ENCODE measurements around the gene ZACN.

Gene ZACN

DNA sequence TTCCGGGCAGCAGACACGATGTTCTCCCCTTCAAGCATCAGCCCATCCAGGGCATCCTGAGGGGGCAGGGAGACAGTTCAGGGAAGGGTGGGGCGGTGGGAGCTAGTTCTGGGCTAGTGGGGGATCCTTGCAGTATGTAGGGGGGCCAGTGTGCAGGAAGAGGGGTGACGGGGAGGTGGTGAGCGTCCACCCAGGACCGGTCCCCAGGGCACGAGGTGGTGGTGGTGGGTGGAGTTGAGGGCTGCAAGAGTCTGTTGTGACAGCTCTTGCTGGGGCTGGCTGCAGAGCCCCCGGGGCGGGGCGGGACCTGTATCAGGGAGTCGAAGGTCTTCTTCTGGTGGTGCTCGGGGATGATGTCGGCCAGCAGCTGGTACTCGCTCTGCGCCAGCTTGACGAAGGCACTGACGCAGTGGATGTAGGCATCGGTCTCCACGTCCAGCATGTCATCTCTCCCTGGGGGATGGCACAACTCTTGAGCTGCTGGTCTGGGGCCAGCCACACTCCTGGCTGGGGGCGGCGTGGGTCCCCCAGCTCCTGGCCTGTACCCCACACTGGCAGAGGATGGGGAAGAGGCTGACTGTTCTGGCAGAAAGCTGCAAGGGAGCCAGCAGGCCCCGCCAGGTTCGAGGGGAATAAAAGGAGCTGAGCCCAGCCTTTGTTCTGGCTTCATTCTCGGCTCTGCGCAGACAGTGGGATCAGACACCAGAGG, 10.0 kb downstream of the ZACN start:
- H3K27me3 ChIP-seq (ENCODE audit: low read length): no peaks in the 10 kb centered on the region
- H2AFZ ChIP-seq (ENCODE audit: low read depth, low read length, severe bottlenecking): no peak overlapping the region
- no peaks in the 10 kb centered on the region for H3K79me2 ChIP-seq (ENCODE audit: insufficient read depth, low read length)
- H3K9me2 ChIP-seq (replicated peaks; ENCODE audit: insufficient read depth, low read length): no peaks in the 10 kb centered on the region
- no peaks in the 10 kb centered on the region for H4K20me1 ChIP-seq (ENCODE audit: low read depth, low read length)
- H3K9me3 ChIP-seq (ENCODE audit: insufficient read depth, low read length): no peaks in the 10 kb centered on the region
- no peak overlapping the region for H3K9ac ChIP-seq (ENCODE audit: low read length)
- H3K36me3 ChIP-seq (ENCODE audit: low read length): no peaks in the 10 kb centered on the region
- H3K27ac ChIP-seq (ENCODE audit: low read depth, low read length): no peak overlapping the region
- TF ChIP-seq EZH2phosphoT487 (conservative IDR thresholded peaks at IDR 0.05; ENCODE audit: low read length): no peak
- TF ChIP-seq, protein P1, sequence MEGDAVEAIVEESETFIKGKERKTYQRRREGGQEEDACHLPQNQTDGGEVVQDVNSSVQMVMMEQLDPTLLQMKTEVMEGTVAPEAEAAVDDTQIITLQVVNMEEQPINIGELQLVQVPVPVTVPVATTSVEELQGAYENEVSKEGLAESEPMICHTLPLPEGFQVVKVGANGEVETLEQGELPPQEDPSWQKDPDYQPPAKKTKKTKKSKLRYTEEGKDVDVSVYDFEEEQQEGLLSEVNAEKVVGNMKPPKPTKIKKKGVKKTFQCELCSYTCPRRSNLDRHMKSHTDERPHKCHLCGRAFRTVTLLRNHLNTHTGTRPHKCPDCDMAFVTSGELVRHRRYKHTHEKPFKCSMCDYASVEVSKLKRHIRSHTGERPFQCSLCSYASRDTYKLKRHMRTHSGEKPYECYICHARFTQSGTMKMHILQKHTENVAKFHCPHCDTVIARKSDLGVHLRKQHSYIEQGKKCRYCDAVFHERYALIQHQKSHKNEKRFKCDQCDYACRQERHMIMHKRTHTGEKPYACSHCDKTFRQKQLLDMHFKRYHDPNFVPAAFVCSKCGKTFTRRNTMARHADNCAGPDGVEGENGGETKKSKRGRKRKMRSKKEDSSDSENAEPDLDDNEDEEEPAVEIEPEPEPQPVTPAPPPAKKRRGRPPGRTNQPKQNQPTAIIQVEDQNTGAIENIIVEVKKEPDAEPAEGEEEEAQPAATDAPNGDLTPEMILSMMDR (IDR thresholded peaks at IDR 0.05; ENCODE audit: insufficient read depth, low read length, poor library complexity, severe bottlenecking): no peak
- no peak overlapping the region for H3K4me2 ChIP-seq (ENCODE audit: low read depth, low read length, poor library complexity, severe bottlenecking)
- no peak overlapping the region for H3K4me3 ChIP-seq (ENCODE audit: insufficient read depth, low read length, poor library complexity, severe bottlenecking)
- H3F3A ChIP-seq (ENCODE audit: insufficient read depth): no peaks in the 10 kb centered on the region

DNA sequence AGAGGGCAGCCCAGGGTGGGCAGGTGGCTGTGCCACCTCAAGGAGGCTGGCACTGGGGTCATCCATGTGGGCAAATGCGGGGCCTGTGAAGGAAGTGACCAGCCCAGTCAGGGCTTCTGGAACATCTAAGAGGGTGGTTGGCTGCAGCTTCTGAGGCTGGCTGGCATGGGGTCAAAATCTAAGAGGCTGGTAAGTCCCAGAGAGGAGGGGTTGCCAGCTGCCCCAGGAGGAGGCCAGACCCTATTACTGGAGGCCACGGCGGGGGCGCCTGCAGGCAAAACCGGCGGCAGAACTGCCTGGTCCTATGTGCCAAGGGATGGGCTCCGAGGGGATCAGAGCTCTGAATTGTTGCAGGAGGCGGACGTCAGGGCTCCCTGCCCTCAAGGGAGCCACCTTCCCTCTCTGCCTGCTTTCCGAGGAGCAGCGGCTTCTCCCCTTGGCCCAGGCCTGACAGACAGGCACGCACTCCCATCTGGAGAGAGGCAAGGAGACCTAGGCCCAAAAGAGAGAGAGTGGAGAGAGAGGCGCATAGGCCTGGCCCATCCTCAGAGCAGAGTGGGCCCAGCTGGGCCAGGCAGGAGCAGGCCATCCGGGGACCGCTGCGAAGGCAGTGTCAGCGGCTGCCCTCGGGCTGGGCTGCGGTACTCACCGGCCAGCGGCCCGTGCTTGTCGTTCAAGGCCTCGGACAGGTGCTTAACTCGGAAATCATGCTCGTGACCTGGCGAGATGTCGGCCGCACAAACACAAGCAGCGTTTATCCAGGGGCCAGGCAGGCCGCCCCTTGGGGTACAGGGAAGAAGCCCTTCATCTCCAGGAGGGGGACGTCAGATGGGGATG, 10.9 kb downstream of the ZACN start:
- Histone ChIP-seq H2AFZ (ENCODE audit: low read depth, low read length, severe bottlenecking) (no peak overlapping the region), H3K36me3 (ENCODE audit: low read length) (no peaks in the 10 kb centered on the region), H3K9me3 (ENCODE audit: insufficient read depth, low read length) (no peaks in the 10 kb centered on the region)

GRCh38 chr17:76090517-76091129, 11.6 kb downstream of the ZACN start:
- Histone ChIP-seq H3K4me3 (ENCODE audit: insufficient read depth, low read length, poor library complexity, severe bottlenecking) (no peak overlapping the region), H3K79me2 (ENCODE audit: insufficient read depth, low read length) (no peaks in the 10 kb centered on the region), H3F3A (ENCODE audit: insufficient read depth) (no peaks in the 10 kb centered on the region), H3K27ac (ENCODE audit: low read depth, low read length) (no peak overlapping the region), H3K9ac (ENCODE audit: low read length) (no peak overlapping the region), H3K4me2 (ENCODE audit: low read depth, low read length, poor library complexity, severe bottlenecking) (no peak overlapping the region), H3K9me3 (ENCODE audit: insufficient read depth, low read length) (no peaks in the 10 kb centered on the region), H3K9me2 (replicated peaks; ENCODE audit: insufficient read depth, low read length) (no peaks in the 10 kb centered on the region), H2AFZ (ENCODE audit: low read depth, low read length, severe bottlenecking) (no peak overlapping the region), H3K27me3 (ENCODE audit: low read length) (no peaks in the 10 kb centered on the region), H4K20me1 (ENCODE audit: low read depth, low read length) (no peaks in the 10 kb centered on the region), H3K36me3 (ENCODE audit: low read length) (no peaks in the 10 kb centered on the region)
- TF ChIP-seq, protein P1 (IDR thresholded peaks at IDR 0.05; ENCODE audit: insufficient read depth, low read length, poor library complexity, severe bottlenecking): no peak

More for the DNA sequence above, 10.9 kb downstream of the ZACN start:
- Histone ChIP-seq H4K20me1 (ENCODE audit: low read depth, low read length) (no peaks in the 10 kb centered on the region), H3K9ac (ENCODE audit: low read length) (no peak overlapping the region), H3K27me3 (ENCODE audit: low read length) (no peaks in the 10 kb centered on the region), H3K79me2 (ENCODE audit: insufficient read depth, low read length) (no peaks in the 10 kb centered on the region), H3K27ac (ENCODE audit: low read depth, low read length) (no peak overlapping the region), H3K4me2 (ENCODE audit: low read depth, low read length, poor library complexity, severe bottlenecking) (no peak overlapping the region), H3F3A (ENCODE audit: insufficient read depth) (no peaks in the 10 kb centered on the region), H3K4me3 (ENCODE audit: insufficient read depth, low read length, poor library complexity, severe bottlenecking) (no peak overlapping the region), H3K9me2 (replicated peaks; ENCODE audit: insufficient read depth, low read length) (no peaks in the 10 kb centered on the region)
- no peak for TF ChIP-seq EZH2phosphoT487 (conservative IDR thresholded peaks at IDR 0.05; ENCODE audit: low read length)
- TF ChIP-seq, protein P1 (IDR thresholded peaks at IDR 0.05; ENCODE audit: insufficient read depth, low read length, poor library complexity, severe bottlenecking): no peak
